ENCODE results near the gene KLHL42.

DNA sequence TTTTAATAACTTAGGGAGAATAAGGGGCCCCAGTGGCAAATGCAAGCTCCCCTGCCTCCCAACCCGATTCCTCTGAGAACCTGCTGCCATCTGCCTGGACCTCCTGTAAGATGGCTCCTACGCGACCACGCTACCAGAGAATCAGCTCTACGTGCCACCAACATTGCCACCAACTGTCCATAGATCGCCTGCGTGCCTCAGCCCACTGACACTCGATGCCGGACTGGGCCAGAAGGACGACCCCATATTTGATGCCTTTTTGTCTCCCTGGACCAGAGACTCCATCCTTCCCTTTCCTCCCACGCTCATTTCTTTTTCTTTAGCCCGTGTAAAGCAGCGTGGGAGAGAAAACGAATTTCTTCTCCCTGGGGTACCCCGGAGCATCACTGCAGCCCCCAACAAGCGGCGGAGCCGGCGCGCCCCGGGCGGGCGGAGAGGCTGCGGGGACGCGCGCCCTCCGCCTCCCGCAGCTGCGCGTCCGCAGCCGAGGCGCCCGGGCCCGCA is 565 bp upstream of the KLHL42 start:
- TF ChIP-seq, protein P1, sequence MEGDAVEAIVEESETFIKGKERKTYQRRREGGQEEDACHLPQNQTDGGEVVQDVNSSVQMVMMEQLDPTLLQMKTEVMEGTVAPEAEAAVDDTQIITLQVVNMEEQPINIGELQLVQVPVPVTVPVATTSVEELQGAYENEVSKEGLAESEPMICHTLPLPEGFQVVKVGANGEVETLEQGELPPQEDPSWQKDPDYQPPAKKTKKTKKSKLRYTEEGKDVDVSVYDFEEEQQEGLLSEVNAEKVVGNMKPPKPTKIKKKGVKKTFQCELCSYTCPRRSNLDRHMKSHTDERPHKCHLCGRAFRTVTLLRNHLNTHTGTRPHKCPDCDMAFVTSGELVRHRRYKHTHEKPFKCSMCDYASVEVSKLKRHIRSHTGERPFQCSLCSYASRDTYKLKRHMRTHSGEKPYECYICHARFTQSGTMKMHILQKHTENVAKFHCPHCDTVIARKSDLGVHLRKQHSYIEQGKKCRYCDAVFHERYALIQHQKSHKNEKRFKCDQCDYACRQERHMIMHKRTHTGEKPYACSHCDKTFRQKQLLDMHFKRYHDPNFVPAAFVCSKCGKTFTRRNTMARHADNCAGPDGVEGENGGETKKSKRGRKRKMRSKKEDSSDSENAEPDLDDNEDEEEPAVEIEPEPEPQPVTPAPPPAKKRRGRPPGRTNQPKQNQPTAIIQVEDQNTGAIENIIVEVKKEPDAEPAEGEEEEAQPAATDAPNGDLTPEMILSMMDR (conservative IDR thresholded peaks at IDR 0.05; ENCODE audit: low read length), result no peak
- no peak for TF ChIP-seq EZH2phosphoT487 (IDR thresholded peaks at IDR 0.05; ENCODE audit: borderline replicate concordance)

Data from Loucy (cell line).